OCI-LY7 (cell line): ENCODE data around the gene PBX1. TPM values are rescaled to one million over a fixed set of nuclear protein-coding genes. Genes with fewer than 3 reads are reported as not detected.

Experiments used
- BruUV-seq: library from RNA; stranded (reverse); fragments of 400-500 nt; replicated peaks from 2 replicates; lab custom pipeline; 2021; lab: Mats Ljungman, UMichigan
- CTCF ChIA-PET: fragments of 300-600 bp; sonication (Branson Sonifier 250); formaldehyde crosslinking; loops from one replicate; lab custom pipeline; 2022; ENCODE audit warnings: antibody characterized with exemption; ENCODE audit not compliant: unreplicated experiment; lab: Charles Lee
- POLR2A ChIA-PET: fragments of 300-600 bp; sonication (Branson Sonifier 250); formaldehyde crosslinking; loops from one replicate; lab custom pipeline; 2022; ENCODE audit warnings: antibody characterized with exemption; lab: Charles Lee
- DNase-seq: peaks from one replicate; pipeline ENCODE4 v3.0.0-alpha.2; 2015; ENCODE audit warnings: low spot score
- H2AFZ ChIP-seq: fragments of 200-600 bp; sonication (generic), shearing (Covaris generic); 2 replicates; pipeline ENCODE4 v1.6.1; 2014; ENCODE audit warnings: mild to moderate bottlenecking, antibody characterized with exemption, low read length, moderate library complexity
- H3K27ac ChIP-seq: fragments of 200-600 bp; sonication (generic); 2 replicates; pipeline ENCODE4 v1.5.1; 2014; ENCODE audit warnings: mixed run types, low read depth, mild to moderate bottlenecking, moderate library complexity, low read length, inconsistent platforms; ENCODE audit not compliant: poor library complexity, severe bottlenecking
- H3K36me3 ChIP-seq: fragments of 200-600 bp; sonication (generic); 2 replicates; pipeline ENCODE4 v1.6.1; 2014; ENCODE audit warnings: mild to moderate bottlenecking, antibody characterized with exemption, low read length, moderate library complexity, mixed read lengths; ENCODE audit not compliant: insufficient read depth
- H3K4me1 ChIP-seq: fragments of 200-600 bp; sonication (generic); 2 replicates; pipeline ENCODE4 v1.5.1; 2014; ENCODE audit warnings: mild to moderate bottlenecking, low read length; ENCODE audit not compliant: insufficient read depth, poor library complexity, severe bottlenecking
- H3K4me2 ChIP-seq: fragments of 200-600 bp; sonication (generic); 2 replicates; pipeline ENCODE4 v1.6.1; 2014; ENCODE audit warnings: mild to moderate bottlenecking, low read length
- H3K4me3 ChIP-seq: fragments of 200-600 bp; sonication (generic); 2 replicates; pipeline ENCODE4 v1.5.1; 2014; ENCODE audit warnings: mild to moderate bottlenecking, low read depth, low read length; ENCODE audit not compliant: poor library complexity, severe bottlenecking
- H3K79me2 ChIP-seq: fragments of 200-600 bp; sonication (generic); 2 replicates; pipeline ENCODE4 v1.6.1; 2016; ENCODE audit warnings: low read depth, mild to moderate bottlenecking, low read length, moderate library complexity, mixed read lengths; ENCODE audit not compliant: insufficient read depth
- H3K9me2 ChIP-seq: fragments of 200-600 bp; sonication (generic); 2 replicates; pipeline ENCODE4 v1.6.1; 2016; ENCODE audit warnings: mild to moderate bottlenecking, low read length, mixed read lengths; ENCODE audit not compliant: insufficient read depth
- H3K9me3 ChIP-seq: fragments of 200-600 bp; sonication (generic); 2 replicates; pipeline ENCODE4 v1.6.1; 2014; ENCODE audit warnings: mild to moderate bottlenecking, mixed run types, low read length, mixed read lengths
- H4K20me1 ChIP-seq: fragments of 200-600 bp; sonication (generic); 2 replicates; pipeline ENCODE4 v1.6.1; 2014; ENCODE audit warnings: mild to moderate bottlenecking, antibody characterized with exemption, low read length, moderate library complexity, mixed read lengths; ENCODE audit not compliant: insufficient read depth
- EZH2phosphoT487 ChIP-seq: fragments of 200-600 bp; sonication (generic); IDR thresholded peaks from 2 replicates; pipeline ENCODE4 v1.6.1; 2018; ENCODE audit warnings: low read depth, borderline replicate concordance, mild to moderate bottlenecking, mixed run types, antibody characterized with exemption, low read length, moderate library complexity, mixed read lengths
- intact Hi-C: fragments of 100-400 bp; cut with micrococcal nuclease; formaldehyde crosslinking; loops from one replicate; pipeline ENCODE4 v1.10.0; 2022; ENCODE audit not compliant: unreplicated experiment
- total RNA-seq, 2 experiments: library from RNA; depleted of rRNA in 1 of 2; stranded (reverse); fragments of >200 nt in 1 of 2; shearing (Covaris generic) in 1 of 2; gene quantifications; 2 replicates each; pipeline ENCODE4 v1.2.3, GENCODE V29; 2014 to 2022
- TF ChIP-seq, protein P1 (sequence below): fragments of 200-600 bp; sonication (generic); conservative IDR thresholded peaks from 2 replicates; pipeline ENCODE4 v1.5.1; 2014; ENCODE audit warnings: mild to moderate bottlenecking, antibody characterized with exemption, low read length, moderate library complexity, mixed read lengths

PBX1 gene
- total RNA-seq, 2 experiments from 2014 or later, result not detected

DNA sequence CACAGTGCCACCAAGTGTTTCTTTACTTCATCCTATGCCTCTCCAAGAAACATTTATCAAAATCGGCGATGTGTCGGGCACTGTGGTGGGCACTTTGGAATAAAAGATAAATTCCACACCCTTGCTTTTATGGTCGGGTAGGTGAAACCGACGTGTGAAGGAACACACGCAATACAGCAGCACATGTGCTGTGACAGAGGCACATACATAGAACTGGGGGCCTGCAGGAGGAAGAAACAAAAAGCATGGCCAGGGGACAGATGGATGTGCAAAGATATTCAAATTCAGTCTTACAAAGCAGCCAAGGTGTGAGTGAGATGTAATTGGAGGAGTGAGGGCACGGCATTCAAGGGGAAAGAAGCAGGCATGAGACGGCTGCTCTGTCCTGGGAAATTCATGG is 282.0 kb downstream of the PBX1 start:
- Histone ChIP-seq H3K4me1 (no peaks in the 10 kb centered on the region), H3K79me2 (no peaks in the 10 kb centered on the region), H3K9me3 (no peaks in the 10 kb centered on the region), H2AFZ (no peak overlapping the region), H3K4me3 (no peak overlapping the region), H4K20me1 (no peaks in the 10 kb centered on the region), H3K9me2 (no peaks in the 10 kb centered on the region), H3K36me3 (no peaks in the 10 kb centered on the region), H3K27ac (no peak overlapping the region), H3K4me2 (no peak overlapping the region)
- POLR2A ChIA-PET, result no interaction called here
- no peak for DNase-seq
- no TSS peak for BruUV-seq
- intact Hi-C loops, result no loop called here
- CTCF ChIA-PET, result no interaction called here
- TF ChIP-seq EZH2phosphoT487, result no peak
- TF ChIP-seq, protein P1, sequence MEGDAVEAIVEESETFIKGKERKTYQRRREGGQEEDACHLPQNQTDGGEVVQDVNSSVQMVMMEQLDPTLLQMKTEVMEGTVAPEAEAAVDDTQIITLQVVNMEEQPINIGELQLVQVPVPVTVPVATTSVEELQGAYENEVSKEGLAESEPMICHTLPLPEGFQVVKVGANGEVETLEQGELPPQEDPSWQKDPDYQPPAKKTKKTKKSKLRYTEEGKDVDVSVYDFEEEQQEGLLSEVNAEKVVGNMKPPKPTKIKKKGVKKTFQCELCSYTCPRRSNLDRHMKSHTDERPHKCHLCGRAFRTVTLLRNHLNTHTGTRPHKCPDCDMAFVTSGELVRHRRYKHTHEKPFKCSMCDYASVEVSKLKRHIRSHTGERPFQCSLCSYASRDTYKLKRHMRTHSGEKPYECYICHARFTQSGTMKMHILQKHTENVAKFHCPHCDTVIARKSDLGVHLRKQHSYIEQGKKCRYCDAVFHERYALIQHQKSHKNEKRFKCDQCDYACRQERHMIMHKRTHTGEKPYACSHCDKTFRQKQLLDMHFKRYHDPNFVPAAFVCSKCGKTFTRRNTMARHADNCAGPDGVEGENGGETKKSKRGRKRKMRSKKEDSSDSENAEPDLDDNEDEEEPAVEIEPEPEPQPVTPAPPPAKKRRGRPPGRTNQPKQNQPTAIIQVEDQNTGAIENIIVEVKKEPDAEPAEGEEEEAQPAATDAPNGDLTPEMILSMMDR, result no peak

DNA sequence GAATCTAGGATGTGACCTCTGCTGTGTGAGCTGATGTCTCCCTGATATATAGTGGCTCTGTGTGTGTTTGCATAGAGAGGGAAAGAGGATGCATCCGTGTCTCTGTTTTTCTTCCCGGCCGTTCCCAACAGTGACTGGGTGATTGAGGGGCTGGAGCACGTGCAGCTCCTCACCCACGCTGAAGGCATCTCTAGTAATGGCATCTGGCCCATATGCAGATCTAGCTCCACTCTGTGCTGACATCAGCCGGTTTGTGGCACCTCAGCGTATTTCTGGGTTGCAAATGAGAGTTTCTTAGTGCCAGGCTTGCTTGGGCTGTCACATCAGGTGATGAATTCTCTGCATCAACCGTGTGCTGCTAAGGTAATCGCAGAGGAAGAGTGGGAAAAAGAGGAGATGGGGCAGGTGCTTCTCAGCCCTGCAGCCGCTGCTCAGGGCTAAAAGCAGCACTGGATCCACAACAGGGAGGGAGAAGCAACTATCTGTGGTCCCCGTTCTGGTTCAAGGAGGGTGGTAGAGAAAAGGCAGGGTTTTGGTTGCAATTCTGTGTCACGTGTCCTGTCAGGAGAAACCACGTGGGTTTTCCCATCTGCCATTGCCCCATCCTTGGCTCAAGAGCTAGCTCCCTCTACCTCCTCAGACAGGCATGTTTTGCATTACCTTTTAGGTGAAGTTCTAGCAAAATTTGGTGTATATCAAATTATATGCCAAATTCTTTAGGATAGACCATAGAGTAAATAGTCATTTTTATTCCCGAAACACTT is 282.9 kb downstream of the PBX1 start:
- Histone ChIP-seq H3K27ac (no peak overlapping the region), H3K9me3 (no peaks in the 10 kb centered on the region), H4K20me1 (no peaks in the 10 kb centered on the region), H3K36me3 (no peaks in the 10 kb centered on the region), H3K9me2 (no peaks in the 10 kb centered on the region), H3K4me1 (no peaks in the 10 kb centered on the region), H2AFZ (no peak overlapping the region), H3K4me3 (no peak overlapping the region), H3K4me2 (no peak overlapping the region), H3K79me2 (no peaks in the 10 kb centered on the region)
- ChIA-PET POLR2A (no interaction called here), CTCF (no interaction called here)
- no TSS peak for BruUV-seq
- intact Hi-C loops, result no loop called here
- TF ChIP-seq, protein P1, result no peak
- TF ChIP-seq EZH2phosphoT487, result no peak
- no peak for DNase-seq

DNA sequence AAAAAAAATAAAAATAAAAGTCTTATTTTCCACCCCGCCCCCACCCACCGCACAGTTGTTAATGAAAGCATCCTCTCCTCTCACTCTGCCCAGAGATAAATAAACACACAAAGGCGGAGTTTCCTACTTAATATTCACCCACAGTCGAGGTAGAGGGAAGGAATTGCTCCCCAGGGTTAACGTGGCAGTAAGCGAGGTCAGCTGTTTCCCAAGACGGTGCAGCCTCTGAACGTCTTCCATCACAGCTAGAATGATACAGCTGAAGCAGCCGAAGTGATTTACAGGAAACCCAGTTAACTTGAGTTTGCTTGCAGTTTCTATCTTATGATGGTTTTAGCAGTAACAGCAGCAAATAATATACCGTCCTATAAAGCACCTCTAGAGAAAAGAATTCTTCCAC is 283.9 kb downstream of the PBX1 start:
- H4K20me1 ChIP-seq, result no peaks in the 10 kb centered on the region
- no peaks in the 10 kb centered on the region for H3K79me2 ChIP-seq
- TF ChIP-seq, protein P1, result no peak
- TF ChIP-seq EZH2phosphoT487, result no peak
- H3K4me3 ChIP-seq, result no peak overlapping the region
- DNase-seq, result no peak
- H3K27ac ChIP-seq, result no peak overlapping the region
- BruUV-seq, result no TSS peak
- no peak overlapping the region for H2AFZ ChIP-seq
- H3K9me3 ChIP-seq, result no peaks in the 10 kb centered on the region
- no peaks in the 10 kb centered on the region for H3K36me3 ChIP-seq
- intact Hi-C loops, result no loop called here
- no peak overlapping the region for H3K4me2 ChIP-seq
- ChIA-PET POLR2A (interaction anchor here (0.6 kb wide), 1 partner anchor 26 kb away, joined by 3 read pairs; no protein-coding TSS in a partner anchor), CTCF (no interaction called here)
- no peaks in the 10 kb centered on the region for H3K4me1 ChIP-seq
- no peaks in the 10 kb centered on the region for H3K9me2 ChIP-seq
